ENCODE results near the gene SNTG2. TPM values are rescaled to one million over a fixed set of nuclear protein-coding genes. Genes with fewer than 3 reads are reported as not detected.

Gene SNTG2
- polyA plus RNA-seq, 3 donors, result not detected

DNA sequence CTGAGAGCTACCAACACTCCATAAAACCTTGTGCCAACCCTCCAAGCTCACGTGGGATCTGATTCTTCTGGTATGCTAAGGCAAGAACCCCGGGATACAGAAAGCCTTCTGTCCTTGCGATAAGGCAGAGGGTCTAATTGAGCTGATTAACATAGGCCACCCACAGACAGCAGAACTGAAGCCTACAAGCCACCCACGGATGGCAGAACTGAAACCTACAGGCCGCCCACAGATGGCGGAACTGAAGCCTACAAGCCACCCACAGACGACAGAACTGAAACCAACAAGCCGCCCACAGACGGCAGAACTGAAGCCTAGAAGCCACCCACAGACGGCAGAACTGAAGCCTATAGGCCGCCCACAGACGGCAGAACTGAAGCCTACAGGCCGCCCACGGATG lies 216.3 kb downstream of the SNTG2 start:
- Histone ChIP-seq H3K4me3 (replicated peaks in 1 of 3; ENCODE audit: low read depth in 2 of 3, low read length in 3 of 3) (no peak overlapping the region), H3K36me3 (replicated peaks in 1 of 2; ENCODE audit: control insufficient read depth in 1 of 2, insufficient read depth in 2 of 2, low read length in 2 of 2) (no peaks in the 10 kb centered on the region), H2AFZ (ENCODE audit: insufficient read depth, low read depth, low read length, poor library complexity, severe bottlenecking) (no peak overlapping the region), H3K27ac (ENCODE audit: low read depth in 1 of 2, low read length in 2 of 2) (no peak overlapping the region), H3K4me1 (ENCODE audit: control insufficient read depth in 1 of 2, insufficient read depth in 2 of 2, low read length in 2 of 2) (no peaks in the 10 kb centered on the region), H4K20me1 (ENCODE audit: insufficient read depth, low read length) (no peaks in the 10 kb centered on the region), H3K79me2 (ENCODE audit: insufficient read depth, low read length) (no peaks in the 10 kb centered on the region), H3K27me3 (ENCODE audit: control insufficient read depth in 2 of 2, insufficient read depth in 2 of 2, low read length in 2 of 2) (no peaks in the 10 kb centered on the region), H3K4me2 (replicated peaks; ENCODE audit: extremely low read depth, low read length, poor library complexity, severe bottlenecking) (no peak overlapping the region), H3K9ac (ENCODE audit: insufficient read depth, low read length, poor library complexity, severe bottlenecking) (no peak overlapping the region), H3K9me3 (replicated peaks in 1 of 2; ENCODE audit: control insufficient read depth in 1 of 2, insufficient read depth in 1 of 2, low read length in 2 of 2) (peaks cover 29 to 42% of the 10 kb centered on the region in 2 donors)
- Mint-ChIP-seq H3K9me3 (peaks cover 28 to 45% (median 30%) of the 10 kb centered on the region in 7 donors), H3K36me3 (no peaks in the 10 kb centered on the region), H3K27ac (no peak overlapping the region), H3K4me3 (no peak overlapping the region), H3K27me3 (ENCODE audit: low read depth in 3 of 3) (peaks cover 0 to 6% (median 5%) of the 10 kb centered on the region in 3 donors), H3K4me1 (no peaks in the 10 kb centered on the region)
- DNase-seq, result no peak
- 54% methylated on average over 13 of the region's 14 CpGs for WGBS (ENCODE audit: insufficient coverage)
- intact Hi-C loops (cut with micrococcal nuclease), result no loop called here
- TF ChIP-seq, protein P1, sequence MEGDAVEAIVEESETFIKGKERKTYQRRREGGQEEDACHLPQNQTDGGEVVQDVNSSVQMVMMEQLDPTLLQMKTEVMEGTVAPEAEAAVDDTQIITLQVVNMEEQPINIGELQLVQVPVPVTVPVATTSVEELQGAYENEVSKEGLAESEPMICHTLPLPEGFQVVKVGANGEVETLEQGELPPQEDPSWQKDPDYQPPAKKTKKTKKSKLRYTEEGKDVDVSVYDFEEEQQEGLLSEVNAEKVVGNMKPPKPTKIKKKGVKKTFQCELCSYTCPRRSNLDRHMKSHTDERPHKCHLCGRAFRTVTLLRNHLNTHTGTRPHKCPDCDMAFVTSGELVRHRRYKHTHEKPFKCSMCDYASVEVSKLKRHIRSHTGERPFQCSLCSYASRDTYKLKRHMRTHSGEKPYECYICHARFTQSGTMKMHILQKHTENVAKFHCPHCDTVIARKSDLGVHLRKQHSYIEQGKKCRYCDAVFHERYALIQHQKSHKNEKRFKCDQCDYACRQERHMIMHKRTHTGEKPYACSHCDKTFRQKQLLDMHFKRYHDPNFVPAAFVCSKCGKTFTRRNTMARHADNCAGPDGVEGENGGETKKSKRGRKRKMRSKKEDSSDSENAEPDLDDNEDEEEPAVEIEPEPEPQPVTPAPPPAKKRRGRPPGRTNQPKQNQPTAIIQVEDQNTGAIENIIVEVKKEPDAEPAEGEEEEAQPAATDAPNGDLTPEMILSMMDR (IDR thresholded peaks at IDR 0.05), result no peak

GRCh38 chr2:1168846-1169245 lies 218.2 kb downstream of the SNTG2 start:
- no peak overlapping the region for H3K4me2 ChIP-seq (replicated peaks; ENCODE audit: extremely low read depth, low read length, poor library complexity, severe bottlenecking)
- no peaks in the 10 kb centered on the region for H3K79me2 ChIP-seq (ENCODE audit: insufficient read depth, low read length)
- intact Hi-C loops (cut with micrococcal nuclease), result no loop called here
- H3K27me3 ChIP-seq (ENCODE audit: control insufficient read depth in 2 of 2, insufficient read depth in 2 of 2, low read length in 2 of 2), result no peaks in the 10 kb centered on the region
- Mint-ChIP-seq H3K27ac (peak overlapping the region in 1 of 7 donors; percentile 16), H3K9me3 (peaks cover 16 to 28% (median 21%) of the 10 kb centered on the region in 7 donors), H3K36me3 (no peaks in the 10 kb centered on the region), H3K27me3 (ENCODE audit: low read depth in 3 of 3) (peaks cover 0 to 6% (median 3%) of the 10 kb centered on the region in 3 donors), H3K4me1 (no peaks in the 10 kb centered on the region), H3K4me3 (no peak overlapping the region)
- no peaks in the 10 kb centered on the region for H3K4me1 ChIP-seq (ENCODE audit: control insufficient read depth in 1 of 2, insufficient read depth in 2 of 2, low read length in 2 of 2)
- H3K4me3 ChIP-seq (replicated peaks in 1 of 3; ENCODE audit: low read depth in 2 of 3, low read length in 3 of 3), result no peak overlapping the region
- no peaks in the 10 kb centered on the region for H3K36me3 ChIP-seq (replicated peaks in 1 of 2; ENCODE audit: control insufficient read depth in 1 of 2, insufficient read depth in 2 of 2, low read length in 2 of 2)
- H4K20me1 ChIP-seq (ENCODE audit: insufficient read depth, low read length), result no peaks in the 10 kb centered on the region
- H2AFZ ChIP-seq (ENCODE audit: insufficient read depth, low read depth, low read length, poor library complexity, severe bottlenecking), result no peak overlapping the region
- no peak overlapping the region for H3K27ac ChIP-seq (ENCODE audit: low read depth in 1 of 2, low read length in 2 of 2)
- H3K9ac ChIP-seq (ENCODE audit: insufficient read depth, low read length, poor library complexity, severe bottlenecking), result no peak overlapping the region
- DNase-seq, result no peak
- TF ChIP-seq, protein P1 (IDR thresholded peaks at IDR 0.05), result no peak
- 92% methylated on average over 10 of the region's 10 CpGs for WGBS (ENCODE audit: insufficient coverage)
- peaks cover 19 to 27% of the 10 kb centered on the region in 2 donors for H3K9me3 ChIP-seq (replicated peaks in 1 of 2; ENCODE audit: control insufficient read depth in 1 of 2, insufficient read depth in 1 of 2, low read length in 2 of 2)

All from CD14-positive monocyte (primary cell).